RWPE2 (cell line): Measurements from ENCODE around the gene ATRAID.

ENCODE experiments used
- ATAC-seq: fragments of 200-7000 bp; cut with Tn5 transposase; 3 replicates; pipeline ENCODE4 v1.9.1; 2021; ENCODE audit warnings: low read depth
- DNase-seq: peaks from one replicate; pipeline ENCODE4 v3.0.0-alpha.2; 2020; ENCODE audit warnings: low spot score
- H3K27ac ChIP-seq: fragments of 450-650 bp; 2 replicates; pipeline ENCODE4 v1.5.1; 2017; ENCODE audit warnings: mild to moderate bottlenecking; ENCODE audit not compliant: poor library complexity, severe bottlenecking
- H3K27me3 ChIP-seq: fragments of 250-450 bp; sonication (Bioruptor Pico); 2 replicates; pipeline ENCODE4 v1.5.1; 2021; ENCODE audit warnings: mild to moderate bottlenecking, moderate library complexity; ENCODE audit not compliant: insufficient read depth, poor library complexity, severe bottlenecking
- H3K36me3 ChIP-seq: fragments of 250-450 bp; sonication (Bioruptor Pico); 2 replicates; pipeline ENCODE4 v1.5.1; 2020; ENCODE audit warnings: low read depth, mild to moderate bottlenecking, moderate library complexity
- H3K4me1 ChIP-seq: fragments of 250-450 bp; sonication (Bioruptor Pico); 2 replicates; pipeline ENCODE4 v1.5.1; 2021; ENCODE audit warnings: mild to moderate bottlenecking, moderate library complexity; ENCODE audit not compliant: insufficient read depth, poor library complexity, severe bottlenecking
- H3K4me3 ChIP-seq: fragments of 250-450 bp; sonication (Bioruptor Pico); 2 replicates; pipeline ENCODE4 v1.5.1; 2021; ENCODE audit warnings: mild to moderate bottlenecking, moderate library complexity; ENCODE audit not compliant: severe bottlenecking
- H3K9me3 ChIP-seq: fragments of 250-450 bp; sonication (Bioruptor Pico); 2 replicates; pipeline ENCODE4 v1.5.1; 2021; ENCODE audit warnings: mild to moderate bottlenecking, moderate library complexity; ENCODE audit not compliant: severe bottlenecking
- CTCF ChIP-seq: fragments of 450-650 bp; IDR thresholded peaks from one replicate; pipeline ENCODE4 v1.5.1; 2017; ENCODE audit warnings: mild to moderate bottlenecking, moderate library complexity; ENCODE audit not compliant: poor library complexity, severe bottlenecking

The ATRAID gene

GRCh38 chr2:27262379-27263286, 50.8 kb downstream of the ATRAID start, which contains the start of gene SLC30A3:
Gene SLC30A3, minus strand, starts transcription at chr2:27263047. Its CDS starts 141 bp downstream, at chr2:27262906.
- Histone ChIP-seq H3K9me3 (no peaks in the 10 kb centered on the region), H3K36me3 (no peaks in the 10 kb centered on the region), H3K4me3 (peak within 1 kb of the TSS; percentile 37), H3K27ac (no peak within 1 kb of the TSS), H3K27me3 (peaks cover 63% of the 10 kb centered on the region), H3K4me1 (no peaks in the 10 kb centered on the region)
- DNase-seq (no peak), ATAC-seq (peak; percentile 71)
- peak; percentile 13 for TF ChIP-seq CTCF

- H3K27ac ChIP-seq, result no peak overlapping the region
- peak overlapping the region; percentile 37 for H3K4me3 ChIP-seq
- ATAC-seq, result no peak
- no peak for TF ChIP-seq CTCF
- no peaks in the 10 kb centered on the region for H3K4me1 ChIP-seq
- DNase-seq, result no peak
- no peaks in the 10 kb centered on the region for H3K9me3 ChIP-seq
- no peaks in the 10 kb centered on the region for H3K36me3 ChIP-seq
- peaks cover 63% of the 10 kb centered on the region for H3K27me3 ChIP-seq
Observed at GRCh38 chr2:27263287-27264252, 51.7 kb downstream of the ATRAID start.

GRCh38 chr2:27264253-27264752, 52.5 kb downstream of the ATRAID start:
- DNase-seq, result no peak
- ATAC-seq, result 0 out of 3 replicates have a peak, but pooled peaks have one; percentile 10

More at GRCh38 chr2:27264253-27264752, 52.5 kb downstream of the ATRAID start:
- H3K4me1 ChIP-seq, result no peaks in the 10 kb centered on the region
- peaks cover 63% of the 10 kb centered on the region for H3K27me3 ChIP-seq
- no peaks in the 10 kb centered on the region for H3K36me3 ChIP-seq
- TF ChIP-seq CTCF, result no peak
- H3K27ac ChIP-seq, result no peak overlapping the region
- no peaks in the 10 kb centered on the region for H3K9me3 ChIP-seq
- H3K4me3 ChIP-seq, result peak overlapping the region; percentile 12
